HepG2 (cell line): ENCODE data around the gene TMEM185B. TPM values are rescaled to one million over a fixed set of nuclear protein-coding genes. Genes with fewer than 3 reads are reported as not detected.

Source experiments
- ATAC-seq: fragments of 200-7000 bp; cut with Tn5 transposase; 3 replicates; pipeline ENCODE4 v1.9.1; 2020; ENCODE audit warnings: mild to moderate bottlenecking, moderate library complexity
- BruUV-seq: library from RNA; stranded (reverse); fragments of 400-500 nt; replicated peaks from 2 replicates; lab custom pipeline; 2021; lab: Mats Ljungman, UMichigan
- CTCF ChIA-PET: fragments of 300-600 bp; formaldehyde crosslinking; extraction: SDS; loops from one replicate; lab custom pipeline; 2021; ENCODE audit warnings: low total read pairs, inconsistent platforms, low intra/inter-chr PET ratio; lab: Yijun Ruan, JAX
- POLR2A ChIA-PET: fragments of 350-600 bp; sonication (Branson Sonifier 250); formaldehyde crosslinking; loops from one replicate; lab custom pipeline; 2020; ENCODE audit warnings: antibody characterized with exemption, inconsistent platforms; lab: Yijun Ruan, JAX
- DNase-seq: peaks from one replicate; pipeline ENCODE4 v3.0.0-alpha.2; 2015; ENCODE audit warnings: low spot score
- FAIRE-seq: peaks from 3 replicates; lab custom pipeline; 2011; peaks lifted over from hg19 to GRCh38; lab: Jason Lieb, UNC
- H2AFZ ChIP-seq: one replicate; pipeline ENCODE4 v1.6.1; 2011; ENCODE audit warnings: low read length, inconsistent platforms
- H3K27ac ChIP-seq: fragments of 300-600 bp; 3 replicates; pipeline ENCODE4 v1.8.0; 2011; ENCODE audit warnings: mixed run types, mild to moderate bottlenecking, mixed read lengths, low read length, inconsistent platforms; ENCODE audit not compliant: insufficient read depth; ENCODE audit errors: extremely low read length
- H3K27me3 ChIP-seq, 2 experiments: fragments of 200-600 bp in 1 of 2; 2 replicates in 1 of 2; 3 replicates in 1 of 2; pipeline versions ENCODE4 v1.6.0 to v1.8.0; 2011; ENCODE audit warnings: low read length in 2 of 2, mild to moderate bottlenecking in 2 of 2, moderate library complexity in 2 of 2, inconsistent platforms in 1 of 2; ENCODE audit not compliant: insufficient read depth in 2 of 2, control insufficient read depth in 1 of 2
- H3K36me3 ChIP-seq, 2 experiments: fragments of 200-600 bp in 1 of 2; replicated peaks in 1 of 2; 2 replicates in 1 of 2; 3 replicates in 1 of 2; pipeline versions ENCODE4 v1.5.1 to v1.8.0; 2011; ENCODE audit warnings: low read length in 2 of 2, inconsistent platforms in 1 of 2; ENCODE audit not compliant: insufficient read depth in 2 of 2, control insufficient read depth in 1 of 2
- H3K4me1 ChIP-seq: 2 replicates; pipeline ENCODE4 v1.5.1; 2012; ENCODE audit warnings: low read length, inconsistent platforms; ENCODE audit not compliant: insufficient read depth
- H3K4me2 ChIP-seq: 2 replicates; pipeline ENCODE4 v1.6.0; 2011; ENCODE audit warnings: low read depth, low read length, inconsistent platforms
- H3K4me3 ChIP-seq, 3 experiments: fragments of 200-600 bp in 1 of 3; sonication (generic), shearing (Covaris generic) in 1 of 3; replicated peaks in 1 of 3; 2 replicates each; pipeline ENCODE4 v1.5.1; 2011 to 2016; ENCODE audit warnings: low read length in 3 of 3, inconsistent platforms in 2 of 3, low read depth in 2 of 3, mild to moderate bottlenecking in 2 of 3, control low read depth in 1 of 3, mixed read lengths in 1 of 3; ENCODE audit not compliant: insufficient read depth in 1 of 3
- H3K79me2 ChIP-seq: one replicate; pipeline ENCODE4 v1.6.1; 2011; ENCODE audit warnings: low read length, inconsistent platforms; ENCODE audit not compliant: insufficient read depth
- H3K9ac ChIP-seq: 2 replicates; pipeline ENCODE4 v1.6.0; 2011; ENCODE audit warnings: mild to moderate bottlenecking, low read depth, low read length, inconsistent platforms; ENCODE audit not compliant: insufficient read depth
- H3K9me3 ChIP-seq: 2 replicates; pipeline ENCODE4 v1.5.1; 2012; ENCODE audit warnings: mild to moderate bottlenecking, low read length
- H4K20me1 ChIP-seq: 2 replicates; pipeline ENCODE4 v1.6.0; 2011; ENCODE audit warnings: inconsistent platforms, mild to moderate bottlenecking, low read length, moderate library complexity; ENCODE audit not compliant: insufficient read depth
- DMAP1 ChIP-seq: IDR thresholded peaks from 2 replicates; pipeline ENCODE4 v1.6.1; 2016
- EED ChIP-seq: sonication (generic); formaldehyde crosslinking; IDR thresholded peaks from 2 replicates; pipeline ENCODE4 v1.5.0; 2020; ENCODE audit warnings: mild to moderate bottlenecking, missing genetic modification reagents
- MTERF4 ChIP-seq: sonication (generic); formaldehyde crosslinking; IDR thresholded peaks from 2 replicates; pipeline ENCODE4 v1.8.0; 2023; ENCODE audit warnings: mild to moderate bottlenecking, missing genetic modification reagents
- PAX8 ChIP-seq: sonication (generic); formaldehyde crosslinking; IDR thresholded peaks from 2 replicates; pipeline ENCODE4 v1.8.0; 2022; ENCODE audit warnings: mild to moderate bottlenecking, missing genetic modification reagents, borderline replicate concordance
- PITX1 ChIP-seq: sonication (generic); formaldehyde crosslinking; IDR thresholded peaks from 2 replicates; pipeline ENCODE4 v1.5.1; 2020; ENCODE audit warnings: mild to moderate bottlenecking, missing genetic modification reagents
- RAD51 ChIP-seq: fragments of 450-650 bp; IDR thresholded peaks from 2 replicates; pipeline ENCODE4 v1.6.1; 2016; ENCODE audit warnings: borderline replicate concordance
- ZFP90 ChIP-seq: sonication (generic); formaldehyde crosslinking; IDR thresholded peaks from 2 replicates; pipeline ENCODE4 v1.8.0; 2022; ENCODE audit warnings: missing genetic modification reagents, mild to moderate bottlenecking, inconsistent platforms, borderline replicate concordance
- ZFX ChIP-seq: sonication (generic); formaldehyde crosslinking; IDR thresholded peaks from 2 replicates; pipeline ENCODE4 v1.4.0; 2020; ENCODE audit warnings: mild to moderate bottlenecking, low read depth, missing genetic modification reagents, moderate library complexity
- ZHX2 ChIP-seq, 2 experiments: sonication (generic) in 1 of 2; formaldehyde crosslinking in 1 of 2; IDR thresholded peaks; 2 replicates each; pipeline versions ENCODE4 v1.6.1 to v1.9.0; 2014 to 2022; ENCODE audit warnings: antibody characterized with exemption in 1 of 2, borderline replicate concordance in 1 of 2, inconsistent platforms in 1 of 2, low read depth in 1 of 2, missing genetic modification reagents in 1 of 2
- ZKSCAN8 ChIP-seq: IDR thresholded peaks from 2 replicates; pipeline ENCODE4 v1.6.1; 2016; ENCODE audit warnings: borderline replicate concordance, missing genetic modification reagents, missing compliant biosample characterization
- ZNF34 ChIP-seq: sonication (generic); formaldehyde crosslinking; IDR thresholded peaks from 2 replicates; pipeline ENCODE4 v1.4.0; 2020; ENCODE audit warnings: mild to moderate bottlenecking, missing genetic modification reagents, borderline replicate concordance
- ZNF460 ChIP-seq: sonication (generic); formaldehyde crosslinking; IDR thresholded peaks from 2 replicates; pipeline ENCODE4 v1.5.1; 2020; ENCODE audit warnings: missing genetic modification reagents, mild to moderate bottlenecking, borderline replicate concordance
- ZNF501 ChIP-seq: sonication (generic); formaldehyde crosslinking; IDR thresholded peaks from 2 replicates; pipeline ENCODE4 v1.5.1; 2020; ENCODE audit warnings: mild to moderate bottlenecking, moderate library complexity, missing genetic modification reagents
- ZNF598 ChIP-seq: sonication (generic); formaldehyde crosslinking; IDR thresholded peaks from 2 replicates; pipeline ENCODE4 v1.5.1; 2020; ENCODE audit warnings: mild to moderate bottlenecking, missing genetic modification reagents, borderline replicate concordance
- ZZZ3 ChIP-seq: sonication (generic); formaldehyde crosslinking; IDR thresholded peaks from 2 replicates; pipeline ENCODE4 v1.4.0; 2020; ENCODE audit warnings: missing genetic modification reagents, mild to moderate bottlenecking, borderline replicate concordance
- WGBS: methylation state at CpG from one replicate; pipeline ENCODE4 v1.1.6; 2017; ENCODE audit warnings: low lambda C conversion rate; 5-methylcytosine and 5-hydroxymethylcytosine counted together
- in situ Hi-C: cut with HindIII; loops from 2 replicates; pipeline ENCODE4 v1.10.0; 2017; ENCODE audit warnings: low pct_unique_long_range_greater_than_20kb; ENCODE audit not compliant: extremely low pct_ligation_motif_present
- intact Hi-C: fragments of 100-400 bp; cut with micrococcal nuclease; formaldehyde crosslinking; loops from one replicate; pipeline ENCODE4 v1.10.0; 2022; ENCODE audit not compliant: unreplicated experiment
- polyA plus RNA-seq, 8 experiments: library from polyadenylated mRNA; depleted of rRNA in 3 of 8; stranded (reverse) in 7 of 8; unstranded in 1 of 8; fragments of >200 nt; fragmentation: Illumina TruSeq in 4 of 8; extraction: Trizol in 4 of 8; gene quantifications; 2 replicates each; pipeline versions ENCODE4 v1.2.1 to v1.2.3, GENCODE V29; 2011 to 2016; ENCODE audit warnings: low read depth in 4 of 8, missing spikeins in 1 of 8, mixed read lengths in 1 of 8; ENCODE audit not compliant: insufficient read depth in 1 of 8
- total RNA-seq, 5 experiments: library from RNA; depleted of rRNA; stranded (reverse); fragments of >200 nt; fragmentation: Illumina TruSeq; extraction: Trizol; gene quantifications; 2 replicates each; pipeline ENCODE4 v1.2.3, GENCODE V29; 2016; ENCODE audit warnings: low read depth in 1 of 5

The TMEM185B gene
- total and polyA plus RNA-seq, 2 of the 13 experiments (the other 11 are each of a cell fraction or from before 2014, with no cell fraction given) = 5.6 to 7.0 TPM

- TF ChIP-seq MTERF4 (CRISPR knock-in tag) = no peak
- no peak for TF ChIP-seq ZFP90
- no peak for TF ChIP-seq ZKSCAN8
- no peak for TF ChIP-seq ZZZ3 (CRISPR knock-in tag)
- TF ChIP-seq ZFX (CRISPR knock-in tag) = peak; percentile 36; the same call in 1 of the 2 replicates
- TF ChIP-seq RAD51 = no peak
These were observed 19.2 kb downstream of the TMEM185B start (continued) for GRCh38 chr2:120204022-120204405.

GRCh38 chr2:120203251-120204021, 19.8 kb downstream of the TMEM185B start:
- H3K4me3 ChIP-seq = peak overlapping the region; percentile 1 to 66 (median 7); a peak in 3 of 6 replicates
- DNase-seq (no peak), ATAC-seq (peak; percentile 64), FAIRE-seq (no peak)
- H3K9ac ChIP-seq = no peak overlapping the region
- ChIA-PET CTCF (no interaction called here), POLR2A (no interaction called here)
- H2AFZ ChIP-seq = peak overlapping the region; percentile 24
- WGBS = 3% methylated on average over 8 of the region's 10 CpGs
- H3K4me1 ChIP-seq = peaks cover 25% of the 10 kb centered on the region
- no TSS peak for BruUV-seq
- intact Hi-C loops (no loop called here), in situ Hi-C loops (loop anchor here (10.0 kb wide), 1 partner anchor 111 kb away; no protein-coding TSS in a partner anchor)
- no peaks in the 10 kb centered on the region for H4K20me1 ChIP-seq
- no peak overlapping the region for H3K27ac ChIP-seq
- H3K79me2 ChIP-seq = no peaks in the 10 kb centered on the region
- H3K9me3 ChIP-seq = peaks cover under 1% of the 10 kb centered on the region; the same call in 1 of the 2 replicates
- H3K36me3 ChIP-seq = no peaks in the 10 kb centered on the region
- H3K27me3 ChIP-seq = peaks cover 2 to 20% of the 10 kb centered on the region in 2 experiments; a peak in 3 of 5 replicates
- peak overlapping the region; percentile 83 for H3K4me2 ChIP-seq
- TF ChIP-seq ZHX2 (IDR thresholded peaks at IDR 0.05; ENCODE audit: low read depth) (no peak), ZHX2 (CRISPR knock-in tag; IDR thresholded peaks at IDR 0.05; ENCODE audit: borderline replicate concordance) (no peak), PAX8 (CRISPR knock-in tag) (0 out of 2 replicates have a peak, but pooled peaks have one; percentile 37), ZFX (CRISPR knock-in tag) (peak; percentile 32; the same call in 1 of the 2 replicates), ZNF34 (CRISPR knock-in tag) (0 out of 2 replicates have a peak, but pooled peaks have one; percentile 50), ZNF598 (CRISPR knock-in tag) (peak; percentile 61; the same call in 1 of the 2 replicates), PITX1 (CRISPR knock-in tag) (0 out of 2 replicates have a peak, but pooled peaks have one; percentile 0), DMAP1 (CRISPR knock-in tag) (no peak), ZNF460 (peak; percentile 41; the same call in 1 of the 2 replicates), ZNF501 (CRISPR knock-in tag) (0 out of 2 replicates have a peak, but pooled peaks have one; percentile 9), EED (no peak)
